Measurements from ENCODE around the gene NLE1.
A peak's percentile ranks its signal among the peaks of the same experiment; 100 is the strongest.
"Not testable (repeated sequence)": the region's sequence is repeated elsewhere in the genome, so short reads cannot be mapped to it uniquely, and the experiment has no call there.

NLE1 gene

DNA sequence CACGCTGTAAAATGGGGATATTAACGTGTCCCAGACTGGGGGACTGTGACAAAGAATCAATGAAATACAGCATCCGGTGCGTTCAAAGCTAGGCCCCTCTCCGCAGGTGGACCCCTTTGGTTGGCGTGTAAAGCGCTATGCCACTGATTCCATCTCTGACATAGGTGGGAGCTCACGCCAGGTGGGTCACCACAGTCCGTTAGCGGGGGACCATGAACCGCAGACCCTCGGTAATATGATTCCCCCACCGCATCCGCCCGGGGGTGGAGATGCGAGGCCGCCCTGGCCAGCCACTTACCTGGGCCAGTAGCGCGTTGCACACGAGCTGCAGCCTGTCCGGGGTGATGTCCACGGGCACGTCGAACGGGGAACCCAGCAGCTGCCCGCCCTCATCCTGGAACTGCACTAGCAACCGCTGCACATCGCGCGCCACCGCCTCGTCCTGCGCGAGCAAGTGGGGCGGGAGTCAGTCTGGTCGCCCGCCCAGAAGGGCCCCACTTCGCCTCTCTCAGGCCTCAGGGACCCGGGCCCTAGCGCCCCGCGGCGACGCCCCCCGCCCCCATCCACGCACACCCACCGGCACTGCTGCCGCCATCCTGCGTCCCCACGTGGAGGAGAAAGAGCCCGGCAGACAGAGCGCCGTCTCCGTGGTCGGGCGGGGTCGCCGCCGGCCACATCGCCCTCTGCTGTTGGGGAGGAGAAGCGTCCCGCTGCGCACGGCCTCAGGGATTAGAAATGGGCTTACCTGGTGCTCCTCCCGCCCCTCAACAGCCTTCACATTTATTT is at the start of gene NLE1:
Gene NLE1 (minus strand): TSS at position 623 of the 786 bp plus-strand sequence. CDS start 28 bp downstream, at position 595.
- peak; percentile 27 for DNase-seq

DNA sequence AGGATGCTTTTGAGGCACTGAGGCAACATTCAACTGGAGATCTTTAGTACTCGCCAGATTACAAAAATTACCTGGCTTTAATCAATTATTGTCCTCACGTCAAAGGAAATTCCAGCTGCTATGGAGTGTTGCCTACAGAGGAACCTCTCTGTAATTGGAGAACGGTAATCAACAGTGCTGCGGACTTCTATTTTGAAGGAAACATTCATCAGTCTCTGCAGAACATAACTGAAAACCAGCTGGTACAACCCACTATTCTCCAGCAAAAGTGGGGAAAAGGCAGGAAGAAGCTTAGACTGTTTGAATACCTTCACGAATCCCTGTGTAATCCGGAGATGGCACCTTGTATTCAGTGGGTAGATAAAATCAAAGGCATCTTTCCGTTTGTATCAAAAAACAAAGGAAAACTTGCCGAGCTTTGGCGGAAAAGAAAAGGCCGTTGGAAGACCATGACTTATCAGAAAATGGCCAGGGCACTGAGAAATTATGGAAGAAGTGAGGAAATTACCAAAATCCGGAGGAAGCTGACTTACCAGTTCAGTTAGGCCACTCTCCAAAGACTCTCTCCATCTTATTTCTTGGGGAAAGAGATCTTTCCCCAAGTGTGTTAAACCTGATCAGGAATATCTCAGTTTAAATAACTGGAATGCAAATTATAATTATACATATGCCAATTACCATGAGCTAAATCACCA is 49.0 kb upstream of the NLE1 start:
- no peak for DNase-seq

DNA sequence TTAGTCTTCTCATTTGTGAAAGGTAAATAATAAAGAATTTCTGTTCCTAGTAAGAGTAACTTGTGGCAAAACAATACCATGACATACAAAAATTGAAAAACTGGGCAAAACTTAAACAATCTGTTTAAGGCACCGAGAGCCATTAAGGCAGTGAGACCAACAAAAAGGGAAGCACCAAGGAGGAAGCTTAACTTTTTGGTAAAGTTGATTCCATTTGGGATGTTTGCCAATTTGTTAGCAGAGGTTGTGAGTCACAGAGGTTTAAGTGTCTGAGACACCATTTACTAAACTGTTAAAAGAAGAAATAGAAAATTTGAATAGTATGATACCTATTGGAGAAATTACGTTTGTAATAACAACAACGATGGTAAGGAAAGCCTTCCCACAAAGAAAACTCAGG is 47.2 kb upstream of the NLE1 start:
- no peak for DNase-seq

DNA sequence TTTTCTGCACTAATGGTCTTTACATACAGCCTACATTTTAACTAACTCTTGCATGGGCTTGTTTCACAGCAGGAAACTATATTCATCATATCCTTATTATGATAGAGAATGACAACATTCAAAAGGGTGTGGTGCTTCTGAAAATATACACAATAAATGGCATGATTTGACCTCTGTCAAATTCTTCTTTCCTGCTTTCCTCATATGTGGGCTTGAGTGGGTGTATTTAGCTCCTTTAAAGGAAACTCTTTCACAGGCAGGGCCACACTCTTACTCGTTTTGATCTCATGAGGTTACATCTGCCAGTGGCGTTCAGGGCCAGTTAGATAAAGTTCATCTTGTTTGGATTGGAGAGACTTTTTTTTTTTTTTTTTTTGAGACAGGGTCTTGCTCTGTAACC is 46.0 kb upstream of the NLE1 start:
- no peak for DNase-seq

DNA sequence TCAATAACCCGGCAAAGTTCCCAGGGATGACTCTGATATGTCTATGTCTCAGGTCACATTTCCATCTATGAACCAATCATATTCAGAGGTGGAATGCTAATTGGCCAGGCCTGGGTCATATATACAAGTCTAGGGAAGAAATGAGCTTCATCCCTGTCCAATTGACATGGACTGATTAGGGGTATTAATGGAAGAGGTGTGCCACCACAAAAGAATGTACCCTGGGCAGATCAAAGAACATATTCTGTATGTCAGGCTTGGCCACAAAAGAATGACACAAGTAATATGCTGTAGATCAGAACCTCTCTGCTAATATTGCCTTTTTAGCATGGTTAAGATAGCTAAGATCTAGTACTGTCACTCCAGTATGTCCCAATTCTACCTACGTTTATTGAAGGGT is 45.4 kb upstream of the NLE1 start:
- no peak for DNase-seq

DNA sequence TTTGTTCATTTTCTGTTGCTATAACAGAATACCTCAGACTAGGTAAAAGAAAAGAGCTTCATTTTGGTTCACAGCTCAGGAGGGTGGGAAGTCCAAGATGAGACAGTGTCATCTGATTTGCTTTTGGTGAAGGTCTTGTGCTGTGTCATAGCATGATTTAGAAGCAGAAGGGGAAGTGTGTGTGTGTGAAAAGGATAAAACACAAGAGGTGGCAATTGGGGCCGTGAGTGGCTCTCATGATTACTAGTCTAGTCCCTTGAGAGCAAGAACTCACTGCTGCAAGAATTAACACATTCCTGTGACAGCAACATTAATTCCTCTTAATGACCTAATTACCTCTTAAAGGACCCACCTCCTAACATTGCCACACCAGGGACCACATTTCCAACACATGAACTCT is 43.7 kb upstream of the NLE1 start:
- DNase-seq = no peak

DNA sequence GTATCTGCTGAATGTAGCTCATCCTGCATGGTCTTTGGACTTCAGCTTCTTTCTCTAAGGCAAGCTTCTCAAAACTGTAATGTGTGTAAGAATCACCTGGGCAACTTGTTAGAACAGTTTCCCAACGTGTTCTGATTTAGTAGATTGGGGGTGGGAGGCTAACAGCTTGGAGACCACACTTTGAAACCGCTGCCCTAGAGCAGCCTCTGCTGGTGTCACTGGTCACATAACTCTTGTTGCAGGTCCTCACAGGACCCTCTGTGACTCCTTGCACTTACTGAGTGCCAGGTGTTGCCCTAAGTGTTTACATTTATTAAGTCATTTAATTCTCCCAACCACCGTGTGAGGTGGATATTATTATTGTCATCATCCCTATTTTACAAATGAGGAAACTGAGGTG is 42.2 kb upstream of the NLE1 start:
- DNase-seq = no peak

DNA sequence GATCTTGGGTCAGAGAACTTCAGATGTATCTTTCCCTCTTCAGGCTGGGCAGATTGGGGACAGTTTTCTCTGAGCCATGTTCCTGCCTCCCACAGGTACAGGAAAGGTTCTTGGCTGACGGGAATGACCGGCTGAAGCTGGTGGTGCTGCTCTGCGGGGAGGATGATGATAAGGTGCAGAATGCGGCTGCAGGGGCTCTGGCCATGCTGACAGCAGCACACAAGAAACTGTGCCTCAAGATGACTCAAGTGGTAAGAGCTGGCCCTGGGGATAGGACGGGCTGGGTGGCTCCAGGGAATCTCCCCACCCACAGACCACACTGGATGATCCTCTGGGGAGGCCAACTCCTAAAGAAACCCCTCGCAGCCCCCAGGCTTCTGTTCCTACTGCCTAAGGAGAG is 41.2 kb upstream of the NLE1 start:
- DNase-seq = no peak

DNA sequence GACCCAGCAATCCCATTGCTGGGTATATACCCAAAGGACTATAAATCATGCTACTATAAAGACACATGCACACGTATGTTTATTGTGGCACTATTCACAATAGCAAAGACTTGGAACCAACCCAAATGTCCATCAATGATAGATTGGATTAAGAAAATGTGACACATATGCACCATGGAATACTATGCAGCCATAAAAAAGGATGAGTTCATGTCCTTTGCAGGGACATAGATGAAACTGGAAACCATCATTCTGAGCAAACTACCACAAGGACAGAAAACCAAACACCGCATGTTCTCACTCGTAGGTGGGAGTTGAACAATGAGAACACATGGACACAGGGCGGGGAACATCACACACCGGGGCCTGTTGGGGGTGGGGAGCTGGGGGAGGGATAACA is 37.3 kb upstream of the NLE1 start:
- DNase-seq = not testable (repeated sequence)

DNA sequence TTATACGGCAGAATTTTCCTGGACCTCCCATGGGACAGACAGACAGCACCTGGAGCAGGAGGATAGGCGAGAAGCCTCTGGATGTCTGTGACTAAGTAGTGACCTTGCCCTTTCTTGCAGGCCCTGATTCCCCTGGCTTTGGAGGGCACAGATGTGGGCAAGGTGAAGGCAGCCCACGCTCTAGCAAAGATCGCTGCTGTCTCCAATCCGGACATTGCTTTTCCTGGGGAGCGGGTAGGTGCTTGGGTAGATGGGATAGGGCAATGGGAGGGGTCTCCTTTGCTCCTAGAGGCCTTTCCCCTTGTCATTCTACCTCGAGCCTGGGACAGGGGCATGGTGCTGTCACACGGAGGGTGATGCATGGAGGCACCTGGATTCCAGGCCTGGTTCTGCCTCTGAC is 34.8 kb upstream of the NLE1 start:
- DNase-seq = no peak

DNA sequence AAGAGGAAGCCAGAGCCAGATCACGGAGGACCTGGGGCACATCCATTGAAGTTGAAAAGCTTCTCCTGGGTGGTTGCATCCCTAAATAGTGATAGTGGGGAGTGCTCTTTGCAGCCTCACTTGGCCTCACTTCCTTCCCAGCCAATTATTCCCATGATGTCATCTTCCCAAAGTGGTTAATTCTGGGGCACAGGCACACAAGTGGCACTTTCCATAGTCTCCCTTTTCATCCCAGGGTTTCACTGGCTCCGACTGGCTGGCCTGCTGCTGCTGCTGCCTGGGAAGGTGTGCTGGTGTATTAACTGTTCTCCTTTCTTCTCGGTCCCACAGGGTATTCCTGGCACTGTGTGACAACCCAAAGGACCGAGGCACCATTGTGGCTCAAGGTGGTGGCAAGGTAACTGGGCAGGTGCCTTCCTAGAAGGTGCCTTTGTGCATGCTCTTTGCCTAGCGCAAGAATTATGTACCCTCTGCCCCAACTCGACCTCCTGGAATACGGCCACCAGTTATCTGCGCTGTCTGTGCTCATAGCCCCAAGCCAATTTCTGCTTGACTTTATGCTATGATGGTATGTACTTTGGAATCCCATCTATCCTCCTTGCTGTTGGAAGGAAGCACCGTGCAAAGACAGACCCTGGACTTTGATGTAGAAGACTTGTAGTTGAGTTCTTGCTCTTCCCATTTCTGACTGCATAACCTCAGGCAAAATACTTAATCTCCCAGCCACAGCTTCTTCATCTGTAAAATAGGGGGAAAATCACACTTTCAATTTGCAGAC is 33.7 kb upstream of the NLE1 start:
- no peak for DNase-seq

DNA sequence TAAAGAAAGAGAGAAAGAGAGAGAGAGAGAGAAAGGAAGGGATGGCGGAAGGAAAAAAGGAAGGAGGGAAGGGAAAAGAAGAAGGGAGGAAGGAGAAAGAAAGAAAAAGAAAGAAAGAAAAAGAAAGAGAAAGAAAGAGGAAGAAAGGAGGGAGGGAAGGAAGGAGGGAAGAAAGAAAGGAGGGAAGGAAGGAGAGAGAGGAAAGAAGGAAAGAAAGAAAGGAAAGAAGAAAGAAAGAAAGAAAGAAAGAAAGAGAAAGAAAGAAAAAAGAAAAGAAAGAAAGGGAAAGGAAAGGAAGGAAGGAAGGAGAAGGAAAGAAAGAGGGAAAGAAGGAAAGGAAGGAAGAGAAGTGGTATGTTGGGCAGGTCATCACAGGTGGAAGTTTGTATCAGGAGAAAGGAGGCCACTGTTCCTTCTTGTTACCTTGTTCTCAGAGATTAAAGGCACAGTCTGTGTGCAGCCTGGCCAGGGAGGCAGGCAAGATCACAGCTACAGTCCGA is 32.8 kb upstream of the NLE1 start:
- DNase-seq = no peak

DNA sequence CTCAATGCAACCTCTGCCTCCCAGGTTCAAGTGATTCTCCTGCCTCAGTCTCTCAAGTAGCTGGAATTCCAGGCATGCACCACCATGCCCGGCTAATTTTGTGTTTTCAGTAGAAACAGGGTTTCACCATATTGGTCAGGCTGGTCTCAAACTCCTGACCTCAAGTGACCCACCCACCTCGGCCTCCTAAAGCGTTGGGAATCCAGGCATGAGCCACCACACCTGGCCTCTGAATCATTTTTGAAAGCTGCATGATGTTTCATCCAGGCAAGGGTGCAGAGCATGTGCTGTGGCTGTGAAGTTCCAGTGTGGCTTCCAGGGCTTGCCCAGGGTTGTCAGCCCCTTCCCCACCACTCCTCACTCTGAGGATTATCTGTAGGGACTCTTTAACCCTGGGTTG is 30.2 kb upstream of the NLE1 start:
- not testable (repeated sequence) for DNase-seq

DNA sequence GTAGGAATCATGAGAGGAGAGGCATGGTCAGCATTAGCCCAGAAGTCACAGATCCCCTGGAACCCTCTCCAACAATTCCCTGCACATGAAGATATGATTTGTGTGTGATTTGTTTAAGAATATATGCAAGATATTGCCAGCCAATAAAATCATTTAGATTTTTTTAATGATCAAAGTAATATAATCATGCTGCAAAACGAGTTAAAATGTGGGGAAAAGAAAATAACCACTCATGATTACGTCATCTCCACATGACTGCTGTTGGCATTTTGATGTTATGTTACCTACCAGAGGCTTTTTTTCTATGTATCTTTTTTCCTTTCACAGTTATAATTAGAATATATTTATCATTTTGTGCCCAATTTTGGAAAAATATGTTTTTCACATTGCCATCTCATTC is 29.7 kb upstream of the NLE1 start:
- DNase-seq = no peak

DNA sequence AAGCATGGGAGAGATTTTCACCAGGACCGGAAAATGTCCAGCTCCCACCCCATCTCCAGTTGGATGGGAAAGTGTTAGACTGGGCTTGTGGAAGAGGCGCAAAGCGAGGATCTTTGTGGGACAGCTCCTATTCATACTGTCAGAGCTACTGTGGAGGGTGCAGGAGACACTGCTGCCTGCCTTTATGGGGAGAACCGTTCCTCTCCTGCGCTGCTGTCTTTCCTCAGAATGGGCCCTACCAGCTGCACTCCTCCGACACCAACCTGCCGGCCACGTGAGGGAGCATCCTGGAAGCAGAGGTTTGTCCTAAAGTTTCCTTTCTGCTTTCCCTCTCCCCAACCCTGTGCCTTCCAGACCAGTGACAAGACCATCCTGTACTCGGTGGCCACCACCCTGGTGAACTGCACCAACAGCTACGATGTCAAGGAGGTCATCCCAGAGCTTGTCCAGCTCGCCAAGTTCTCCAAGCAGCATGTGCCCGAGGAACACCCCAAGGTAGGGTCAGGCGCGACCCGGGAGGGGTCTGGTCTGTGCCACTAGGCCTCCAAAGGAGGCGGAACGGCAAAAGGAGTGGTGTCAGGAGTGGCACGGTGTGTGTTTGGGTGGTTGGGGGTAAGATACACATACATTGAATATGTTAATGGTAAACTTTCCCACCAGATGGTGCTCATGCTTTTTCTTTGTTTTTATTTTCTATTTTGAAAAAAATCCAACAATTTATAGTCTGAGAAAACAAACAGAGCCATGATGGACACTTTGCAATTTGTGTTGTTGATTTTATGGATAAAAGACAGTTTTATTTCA is 29.1 kb upstream of the NLE1 start:
- DNase-seq = no peak

DNA sequence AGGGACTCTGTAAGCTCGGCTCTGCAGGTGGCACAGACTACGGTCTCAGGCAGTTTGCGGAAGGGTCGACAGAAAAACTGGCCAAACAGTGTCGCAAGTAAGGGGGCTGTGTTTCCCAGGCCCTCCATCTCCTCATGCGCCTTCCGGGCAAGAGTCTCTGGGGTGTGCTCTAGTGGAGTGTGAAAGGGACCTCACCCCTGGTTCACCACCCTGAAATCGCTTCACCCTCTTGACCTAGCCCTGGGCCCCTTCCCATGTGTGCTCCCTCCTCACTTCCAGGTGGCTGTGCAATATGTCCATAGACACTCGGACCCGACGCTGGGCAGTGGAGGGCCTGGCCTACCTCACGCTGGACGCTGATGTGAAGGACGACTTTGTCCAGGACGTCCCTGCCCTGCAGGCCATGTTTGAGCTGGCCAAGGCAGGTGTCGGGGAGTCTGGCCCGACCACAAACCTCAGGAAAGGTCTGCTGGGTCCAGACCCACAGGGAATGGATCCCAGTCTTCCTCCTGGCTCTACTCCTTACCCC is 27.8 kb upstream of the NLE1 start:
- no peak for DNase-seq

DNA sequence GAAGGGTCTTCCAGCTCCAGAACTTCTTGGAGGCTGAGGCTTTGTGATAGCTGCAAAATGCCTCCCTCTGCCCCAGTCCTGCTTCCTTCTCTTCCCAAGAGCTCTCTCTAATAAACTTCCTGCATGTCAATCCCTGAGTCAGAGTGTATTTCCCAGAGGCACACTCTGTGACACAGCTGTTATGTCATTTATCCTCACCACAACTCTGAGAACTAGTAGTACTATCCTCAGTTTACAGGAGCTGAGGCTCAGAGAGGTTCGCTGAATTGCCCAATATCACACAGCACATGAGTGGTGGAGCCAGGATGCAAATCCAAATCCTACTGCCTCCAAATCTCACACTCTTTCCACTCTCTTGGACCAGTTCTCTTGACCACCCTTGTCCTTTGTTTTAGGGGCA is 25.6 kb upstream of the NLE1 start:
- DNase-seq = no peak

DNA sequence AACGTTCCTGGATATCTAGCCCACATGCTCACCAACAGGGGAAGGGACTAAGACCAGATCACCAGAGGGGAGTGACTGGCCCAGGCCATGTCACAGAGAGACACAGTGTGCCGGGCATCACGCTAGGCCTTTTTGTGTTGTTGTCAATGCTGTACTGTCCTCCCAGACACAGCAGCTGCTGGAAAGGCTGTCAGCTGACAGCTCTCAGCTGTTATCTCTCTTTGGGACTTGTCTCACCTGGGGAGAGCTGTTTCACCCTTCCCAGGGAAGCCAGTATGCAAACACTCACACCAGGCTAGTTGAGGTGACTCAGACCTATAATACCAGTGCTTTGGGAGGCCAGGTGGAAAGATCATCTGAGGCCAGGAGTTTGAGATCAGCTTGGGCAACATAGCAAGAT is 24.9 kb upstream of the NLE1 start:
- DNase-seq = no peak

DNA sequence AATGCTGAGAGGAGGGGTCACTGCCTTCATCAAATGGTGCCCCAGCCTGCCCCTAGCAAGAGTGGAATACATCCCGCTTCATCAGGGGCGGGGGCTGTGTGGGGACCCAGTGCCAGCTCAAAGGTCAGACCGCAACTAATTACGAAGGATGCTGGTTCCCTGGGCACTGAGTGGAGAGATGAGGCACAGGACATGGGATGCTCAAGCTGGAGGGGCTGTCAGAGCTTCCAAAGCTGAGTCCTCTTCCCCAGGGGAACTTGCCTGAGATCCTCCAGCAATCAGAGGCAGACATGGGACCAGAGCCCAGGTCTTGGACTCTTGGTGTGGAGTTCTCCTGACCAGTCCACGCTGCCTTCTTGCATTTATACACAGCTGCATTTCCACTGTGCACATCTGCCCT is 24.4 kb upstream of the NLE1 start:
- no peak for DNase-seq

DNA sequence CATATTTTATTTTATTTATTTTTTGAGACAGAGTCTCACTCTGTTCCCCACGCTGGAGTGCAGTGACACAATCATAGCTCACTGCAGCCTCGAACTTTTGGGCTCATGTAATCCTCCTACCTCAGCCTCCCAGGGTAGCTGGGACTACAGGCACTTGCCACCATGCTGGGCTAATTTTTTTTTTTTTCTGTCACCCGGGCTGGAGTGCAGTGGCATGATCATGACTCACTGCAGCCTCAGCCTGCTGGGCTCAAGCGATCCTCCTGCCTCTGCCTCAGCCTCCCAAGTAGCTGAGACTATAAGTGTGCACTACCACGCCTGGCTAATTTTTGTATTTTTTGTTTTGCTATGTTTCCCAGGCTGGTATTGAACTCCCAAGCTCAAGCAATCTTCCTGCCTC is 22.6 kb upstream of the NLE1 start:
- DNase-seq = no peak

DNA sequence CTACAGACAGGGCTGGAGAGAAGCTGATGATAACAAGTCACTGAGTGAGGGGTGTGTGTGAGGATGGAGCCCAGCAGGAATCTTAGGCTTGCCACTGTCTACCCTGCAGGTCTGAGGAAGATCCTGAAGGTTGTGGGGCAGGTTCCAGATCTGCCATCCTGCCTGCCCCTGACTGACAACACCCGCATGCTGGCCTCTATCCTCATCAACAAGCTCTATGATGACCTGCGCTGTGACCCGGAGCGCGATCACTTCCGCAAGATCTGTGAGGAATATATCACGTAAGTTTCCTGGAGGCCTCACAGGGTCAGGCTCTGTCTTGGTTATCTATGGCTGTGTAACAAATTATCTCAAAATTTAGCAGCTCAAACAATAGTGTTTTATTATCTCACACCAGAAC is 21.8 kb upstream of the NLE1 start:
- no peak for DNase-seq

DNA sequence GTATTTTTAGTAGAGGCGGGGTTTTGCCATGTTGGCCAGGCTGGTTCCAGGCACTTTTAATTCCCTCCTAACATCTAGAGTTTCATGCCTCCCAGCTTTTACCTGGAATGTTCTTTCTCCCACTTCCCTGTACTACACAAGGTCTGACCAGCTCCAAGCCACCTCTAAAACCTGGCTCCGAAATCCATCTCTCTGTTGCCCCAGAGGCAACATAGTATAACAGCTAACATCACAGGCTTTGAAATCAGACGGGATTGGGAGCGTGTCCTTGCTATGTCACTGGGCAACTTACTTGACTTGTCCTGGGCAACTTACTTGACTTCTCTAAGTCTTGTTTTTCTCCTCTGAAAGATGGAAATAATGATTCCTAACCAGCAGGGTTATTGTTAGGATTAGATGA is 20.7 kb upstream of the NLE1 start:
- no peak for DNase-seq
